GM23338 (cell line): Measurements from ENCODE around the gene YBX1. TPM values are rescaled to one million over a fixed set of nuclear protein-coding genes. Genes with fewer than 3 reads are reported as not detected.
A peak's percentile ranks its signal among the peaks of the same experiment; 100 is the strongest.

Experiments
- ATAC-seq: fragments of 200-7000 bp; cut with Tn5 transposase; 3 replicates; pipeline ENCODE4 v1.9.1; 2020
- DNase-seq: peaks from one replicate; pipeline ENCODE4 v3.0.0-alpha.2; 2015; ENCODE audit warnings: low spot score
- H2AFZ ChIP-seq: fragments of 200-600 bp; sonication (generic); 2 replicates; pipeline ENCODE4 v1.8.0; 2016; ENCODE audit warnings: antibody characterized with exemption, mild to moderate bottlenecking, moderate library complexity
- H3F3A ChIP-seq: fragments of 200-600 bp; sonication (generic); replicated peaks from 2 replicates; pipeline ENCODE4 v1.8.0; 2017; ENCODE audit warnings: antibody characterized with exemption, mixed run types, low read depth
- H3K27ac ChIP-seq: fragments of 200-600 bp; sonication (generic); 2 replicates; pipeline ENCODE4 v1.6.1; 2016; ENCODE audit warnings: low read depth
- H3K27me3 ChIP-seq: fragments of 200-600 bp; sonication (generic); 2 replicates; pipeline ENCODE4 v1.8.0; 2016; ENCODE audit warnings: mild to moderate bottlenecking, mixed run types, moderate library complexity; ENCODE audit not compliant: insufficient read depth
- H3K36me3 ChIP-seq: fragments of 200-600 bp; sonication (generic); 2 replicates; pipeline ENCODE4 v1.8.0; 2016; ENCODE audit warnings: mild to moderate bottlenecking; ENCODE audit not compliant: insufficient read depth
- H3K4me1 ChIP-seq: fragments of 200-600 bp; sonication (generic); 2 replicates; pipeline ENCODE4 v1.8.0; 2016; ENCODE audit warnings: mild to moderate bottlenecking, moderate library complexity; ENCODE audit not compliant: insufficient read depth
- H3K4me2 ChIP-seq: fragments of 200-600 bp; sonication (generic); 2 replicates; pipeline ENCODE4 v1.7.1; 2017; ENCODE audit warnings: mixed run types
- H3K4me3 ChIP-seq: fragments of 200-600 bp; sonication (generic); 2 replicates; pipeline ENCODE4 v1.6.1; 2016; ENCODE audit warnings: mixed run types
- H3K79me2 ChIP-seq: fragments of 200-600 bp; sonication (generic); replicated peaks from 2 replicates; pipeline ENCODE4 v1.8.0; 2017; ENCODE audit warnings: mild to moderate bottlenecking; ENCODE audit not compliant: insufficient read depth
- H3K9me2 ChIP-seq: fragments of 200-600 bp; sonication (generic); 2 replicates; pipeline ENCODE4 v1.8.0; 2017; ENCODE audit not compliant: insufficient read depth
- H4K20me1 ChIP-seq: fragments of 200-600 bp; sonication (generic); replicated peaks from 2 replicates; pipeline ENCODE4 v1.8.0; 2017; ENCODE audit warnings: mild to moderate bottlenecking; ENCODE audit not compliant: insufficient read depth
- H3K27ac Mint-ChIP-seq: 2 replicates; pipeline ENCODE4 v1.8.0; 2020; ENCODE audit warnings: inconsistent platforms, mild to moderate bottlenecking, moderate library complexity, mixed read lengths
- H3K27me3 Mint-ChIP-seq: 3 replicates; pipeline ENCODE4 v1.8.0; 2022; ENCODE audit warnings: low read depth, mild to moderate bottlenecking, moderate library complexity, mixed read lengths, inconsistent platforms; ENCODE audit not compliant: insufficient read depth, poor library complexity
- H3K36me3 Mint-ChIP-seq: 3 replicates; pipeline ENCODE4 v1.8.0; 2021; ENCODE audit warnings: low read depth, mild to moderate bottlenecking, inconsistent platforms, moderate library complexity, mixed read lengths
- H3K4me1 Mint-ChIP-seq: 3 replicates; pipeline ENCODE4 v1.8.0; 2020; ENCODE audit warnings: mild to moderate bottlenecking, inconsistent platforms, mixed read lengths
- H3K4me3 Mint-ChIP-seq: 3 replicates; pipeline ENCODE4 v1.8.0; 2021; ENCODE audit warnings: moderate library complexity, mild to moderate bottlenecking, inconsistent platforms, mixed read lengths
- H3K9me3 Mint-ChIP-seq: 3 replicates; pipeline ENCODE4 v1.8.0; 2020; ENCODE audit warnings: moderate library complexity, mild to moderate bottlenecking, inconsistent platforms, mixed read lengths
- CREB1 ChIP-seq: fragments of 250-450 bp; sonication (Bioruptor Pico); IDR thresholded peaks from 2 replicates; pipeline ENCODE4 v1.5.0; 2020; ENCODE audit warnings: low read depth, mild to moderate bottlenecking, moderate library complexity
- EZH2 ChIP-seq: fragments of 200-600 bp; sonication (generic); IDR thresholded peaks from one replicate; pipeline ENCODE4 v1.8.0; 2017; ENCODE audit warnings: antibody characterized with exemption, mild to moderate bottlenecking, low read depth; ENCODE audit not compliant: unreplicated experiment
- EZH2phosphoT487 ChIP-seq: fragments of 200-600 bp; sonication (generic); IDR thresholded peaks from one replicate; pipeline ENCODE4 v1.8.1; 2018; ENCODE audit warnings: antibody characterized with exemption; ENCODE audit not compliant: unreplicated experiment
- NANOG ChIP-seq: IDR thresholded peaks from 2 replicates; pipeline ENCODE4 v1.6.1; 2016; ENCODE audit warnings: antibody characterized with exemption, borderline replicate concordance
- POLR2AphosphoS5 ChIP-seq: IDR thresholded peaks from 2 replicates; pipeline ENCODE4 v1.6.1; 2016; ENCODE audit warnings: antibody characterized with exemption, low read depth
- STAT1 ChIP-seq: IDR thresholded peaks from one replicate; pipeline ENCODE4 v1.6.1; 2016; ENCODE audit warnings: antibody characterized with exemption; ENCODE audit not compliant: unreplicated experiment
- ZNF114 ChIP-seq: fragments of 250-450 bp; sonication (Bioruptor Pico); IDR thresholded peaks from 2 replicates; pipeline ENCODE4 v1.5.0; 2020; ENCODE audit warnings: mild to moderate bottlenecking, moderate library complexity
- ZNF331 ChIP-seq: fragments of 250-450 bp; sonication (Bioruptor Pico); IDR thresholded peaks from 2 replicates; pipeline ENCODE4 v1.5.0; 2020; ENCODE audit warnings: low read depth, mild to moderate bottlenecking, moderate library complexity
- polyA plus RNA-seq: library from polyadenylated mRNA; unstranded; fragments of >200 nt; fragmentation: Nextera tagmentation; extraction: Ambion mirVana; gene quantifications from 2 replicates; pipeline ENCODE4 v1.2.1, GENCODE V29; 2016
- total RNA-seq: library from RNA; depleted of rRNA; stranded (reverse); fragments of >200 nt; shearing (Covaris generic); gene quantifications from 2 replicates; pipeline ENCODE4 v1.2.3, GENCODE V29; 2014
- TF ChIP-seq, protein P1 (sequence below), 2 experiments: fragments of 200-600 bp in 1 of 2; sonication (generic) in 1 of 2; conservative IDR thresholded peaks; 2 replicates each; pipeline versions ENCODE4 v1.5.1 to v1.6.1; 2016 to 2017; ENCODE audit warnings: antibody characterized with exemption in 2 of 2, low read depth in 2 of 2, mild to moderate bottlenecking in 2 of 2, moderate library complexity in 1 of 2
- TF ChIP-seq, protein P2 (sequence below): IDR thresholded peaks from one replicate; pipeline ENCODE4 v1.6.1; 2018; ENCODE audit warnings: antibody characterized with exemption; ENCODE audit not compliant: unreplicated experiment
- TF ChIP-seq, protein P3 (sequence below): IDR thresholded peaks from 2 replicates; pipeline ENCODE4 v1.6.1; 2016; ENCODE audit warnings: antibody characterized with exemption
- TF ChIP-seq, protein P4 (sequence below): fragments of 250-450 bp; sonication (Bioruptor Pico); IDR thresholded peaks from 2 replicates; pipeline ENCODE4 v1.5.0; 2020; ENCODE audit warnings: mild to moderate bottlenecking, moderate library complexity

Gene YBX1
- total and polyA plus RNA-seq, 2 experiments from 2014 or later = 1,282 to 1,441 TPM

DNA sequence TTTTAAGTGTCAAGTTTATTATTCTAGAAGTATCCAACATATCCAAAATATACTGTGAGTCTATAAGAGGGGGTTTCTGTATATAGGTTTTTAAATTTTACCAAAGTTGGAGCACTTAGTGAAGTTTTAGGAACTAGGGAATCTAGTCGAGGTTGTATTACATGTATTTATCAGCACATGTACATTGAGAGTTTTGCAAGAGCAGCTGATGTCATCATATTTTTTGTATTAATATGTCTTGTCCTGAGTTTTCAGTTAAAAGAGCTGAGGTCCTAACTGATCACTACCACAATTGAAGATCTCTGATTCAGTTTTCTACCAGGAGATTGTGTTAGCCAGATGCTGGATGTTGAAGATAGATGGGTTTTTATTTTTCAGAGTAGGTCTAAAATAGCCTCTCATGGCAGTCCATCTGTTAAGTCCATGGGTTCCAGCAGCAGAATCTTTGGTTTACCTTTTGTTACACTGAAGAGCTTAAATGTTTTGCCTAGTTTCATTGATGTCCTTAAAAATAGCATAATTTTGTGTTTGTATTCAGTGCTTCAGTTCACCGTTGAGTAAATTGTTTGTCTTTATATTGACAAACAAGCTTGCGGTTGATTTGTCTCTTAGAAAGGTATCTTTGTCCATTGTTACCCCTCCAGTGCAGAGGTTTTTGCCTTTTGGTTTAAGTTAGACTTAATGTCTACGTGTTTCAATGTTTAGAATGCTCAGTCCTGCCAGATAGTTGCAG is 16.0 kb downstream of the YBX1 start:
- H3K36me3 ChIP-seq = peaks cover 91% of the 10 kb centered on the region
- H3K27ac Mint-ChIP-seq = no peak overlapping the region
- H3K79me2 ChIP-seq = peaks cover 100% of the 10 kb centered on the region

More for the DNA sequence above, 16.0 kb downstream of the YBX1 start:
- H3K4me1 ChIP-seq = no peaks in the 10 kb centered on the region
- peak overlapping the region; percentile 50; the same call in 1 of the 2 replicates for H3K27ac ChIP-seq
- peaks cover 17% of the 10 kb centered on the region for H3F3A ChIP-seq
- H2AFZ ChIP-seq = no peak overlapping the region
- Mint-ChIP-seq H3K4me3 (no peak overlapping the region), H3K36me3 (peaks cover 96% of the 10 kb centered on the region), H3K4me1 (no peaks in the 10 kb centered on the region), H3K9me3 (no peaks in the 10 kb centered on the region), H3K27me3 (peaks cover 4% of the 10 kb centered on the region)
- no peaks in the 10 kb centered on the region for H3K9me2 ChIP-seq
- DNase-seq = no peak
- H3K4me2 ChIP-seq = no peak overlapping the region
- H3K4me3 ChIP-seq = no peak overlapping the region
- TF ChIP-seq, protein P1, sequence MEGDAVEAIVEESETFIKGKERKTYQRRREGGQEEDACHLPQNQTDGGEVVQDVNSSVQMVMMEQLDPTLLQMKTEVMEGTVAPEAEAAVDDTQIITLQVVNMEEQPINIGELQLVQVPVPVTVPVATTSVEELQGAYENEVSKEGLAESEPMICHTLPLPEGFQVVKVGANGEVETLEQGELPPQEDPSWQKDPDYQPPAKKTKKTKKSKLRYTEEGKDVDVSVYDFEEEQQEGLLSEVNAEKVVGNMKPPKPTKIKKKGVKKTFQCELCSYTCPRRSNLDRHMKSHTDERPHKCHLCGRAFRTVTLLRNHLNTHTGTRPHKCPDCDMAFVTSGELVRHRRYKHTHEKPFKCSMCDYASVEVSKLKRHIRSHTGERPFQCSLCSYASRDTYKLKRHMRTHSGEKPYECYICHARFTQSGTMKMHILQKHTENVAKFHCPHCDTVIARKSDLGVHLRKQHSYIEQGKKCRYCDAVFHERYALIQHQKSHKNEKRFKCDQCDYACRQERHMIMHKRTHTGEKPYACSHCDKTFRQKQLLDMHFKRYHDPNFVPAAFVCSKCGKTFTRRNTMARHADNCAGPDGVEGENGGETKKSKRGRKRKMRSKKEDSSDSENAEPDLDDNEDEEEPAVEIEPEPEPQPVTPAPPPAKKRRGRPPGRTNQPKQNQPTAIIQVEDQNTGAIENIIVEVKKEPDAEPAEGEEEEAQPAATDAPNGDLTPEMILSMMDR (conservative IDR thresholded peaks at IDR 0.05; ENCODE audit: low read depth in 2 of 2) = no peak
- TF ChIP-seq CREB1 (CRISPR knock-in tag) = no peak
- TF ChIP-seq POLR2AphosphoS5 = no peak
- no peak for TF ChIP-seq ZNF114 (CRISPR knock-in tag)
- no peak for TF ChIP-seq ZNF331 (CRISPR knock-in tag)
- TF ChIP-seq, protein P2, sequence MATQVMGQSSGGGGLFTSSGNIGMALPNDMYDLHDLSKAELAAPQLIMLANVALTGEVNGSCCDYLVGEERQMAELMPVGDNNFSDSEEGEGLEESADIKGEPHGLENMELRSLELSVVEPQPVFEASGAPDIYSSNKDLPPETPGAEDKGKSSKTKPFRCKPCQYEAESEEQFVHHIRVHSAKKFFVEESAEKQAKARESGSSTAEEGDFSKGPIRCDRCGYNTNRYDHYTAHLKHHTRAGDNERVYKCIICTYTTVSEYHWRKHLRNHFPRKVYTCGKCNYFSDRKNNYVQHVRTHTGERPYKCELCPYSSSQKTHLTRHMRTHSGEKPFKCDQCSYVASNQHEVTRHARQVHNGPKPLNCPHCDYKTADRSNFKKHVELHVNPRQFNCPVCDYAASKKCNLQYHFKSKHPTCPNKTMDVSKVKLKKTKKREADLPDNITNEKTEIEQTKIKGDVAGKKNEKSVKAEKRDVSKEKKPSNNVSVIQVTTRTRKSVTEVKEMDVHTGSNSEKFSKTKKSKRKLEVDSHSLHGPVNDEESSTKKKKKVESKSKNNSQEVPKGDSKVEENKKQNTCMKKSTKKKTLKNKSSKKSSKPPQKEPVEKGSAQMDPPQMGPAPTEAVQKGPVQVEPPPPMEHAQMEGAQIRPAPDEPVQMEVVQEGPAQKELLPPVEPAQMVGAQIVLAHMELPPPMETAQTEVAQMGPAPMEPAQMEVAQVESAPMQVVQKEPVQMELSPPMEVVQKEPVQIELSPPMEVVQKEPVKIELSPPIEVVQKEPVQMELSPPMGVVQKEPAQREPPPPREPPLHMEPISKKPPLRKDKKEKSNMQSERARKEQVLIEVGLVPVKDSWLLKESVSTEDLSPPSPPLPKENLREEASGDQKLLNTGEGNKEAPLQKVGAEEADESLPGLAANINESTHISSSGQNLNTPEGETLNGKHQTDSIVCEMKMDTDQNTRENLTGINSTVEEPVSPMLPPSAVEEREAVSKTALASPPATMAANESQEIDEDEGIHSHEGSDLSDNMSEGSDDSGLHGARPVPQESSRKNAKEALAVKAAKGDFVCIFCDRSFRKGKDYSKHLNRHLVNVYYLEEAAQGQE = no peak
- TF ChIP-seq EZH2 = no peak
- no peak for TF ChIP-seq NANOG
- TF ChIP-seq, protein P3, sequence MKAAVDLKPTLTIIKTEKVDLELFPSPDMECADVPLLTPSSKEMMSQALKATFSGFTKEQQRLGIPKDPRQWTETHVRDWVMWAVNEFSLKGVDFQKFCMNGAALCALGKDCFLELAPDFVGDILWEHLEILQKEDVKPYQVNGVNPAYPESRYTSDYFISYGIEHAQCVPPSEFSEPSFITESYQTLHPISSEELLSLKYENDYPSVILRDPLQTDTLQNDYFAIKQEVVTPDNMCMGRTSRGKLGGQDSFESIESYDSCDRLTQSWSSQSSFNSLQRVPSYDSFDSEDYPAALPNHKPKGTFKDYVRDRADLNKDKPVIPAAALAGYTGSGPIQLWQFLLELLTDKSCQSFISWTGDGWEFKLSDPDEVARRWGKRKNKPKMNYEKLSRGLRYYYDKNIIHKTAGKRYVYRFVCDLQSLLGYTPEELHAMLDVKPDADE = no peak
- no peak for TF ChIP-seq STAT1
- TF ChIP-seq EZH2phosphoT487 = no peak
- TF ChIP-seq, protein P4, sequence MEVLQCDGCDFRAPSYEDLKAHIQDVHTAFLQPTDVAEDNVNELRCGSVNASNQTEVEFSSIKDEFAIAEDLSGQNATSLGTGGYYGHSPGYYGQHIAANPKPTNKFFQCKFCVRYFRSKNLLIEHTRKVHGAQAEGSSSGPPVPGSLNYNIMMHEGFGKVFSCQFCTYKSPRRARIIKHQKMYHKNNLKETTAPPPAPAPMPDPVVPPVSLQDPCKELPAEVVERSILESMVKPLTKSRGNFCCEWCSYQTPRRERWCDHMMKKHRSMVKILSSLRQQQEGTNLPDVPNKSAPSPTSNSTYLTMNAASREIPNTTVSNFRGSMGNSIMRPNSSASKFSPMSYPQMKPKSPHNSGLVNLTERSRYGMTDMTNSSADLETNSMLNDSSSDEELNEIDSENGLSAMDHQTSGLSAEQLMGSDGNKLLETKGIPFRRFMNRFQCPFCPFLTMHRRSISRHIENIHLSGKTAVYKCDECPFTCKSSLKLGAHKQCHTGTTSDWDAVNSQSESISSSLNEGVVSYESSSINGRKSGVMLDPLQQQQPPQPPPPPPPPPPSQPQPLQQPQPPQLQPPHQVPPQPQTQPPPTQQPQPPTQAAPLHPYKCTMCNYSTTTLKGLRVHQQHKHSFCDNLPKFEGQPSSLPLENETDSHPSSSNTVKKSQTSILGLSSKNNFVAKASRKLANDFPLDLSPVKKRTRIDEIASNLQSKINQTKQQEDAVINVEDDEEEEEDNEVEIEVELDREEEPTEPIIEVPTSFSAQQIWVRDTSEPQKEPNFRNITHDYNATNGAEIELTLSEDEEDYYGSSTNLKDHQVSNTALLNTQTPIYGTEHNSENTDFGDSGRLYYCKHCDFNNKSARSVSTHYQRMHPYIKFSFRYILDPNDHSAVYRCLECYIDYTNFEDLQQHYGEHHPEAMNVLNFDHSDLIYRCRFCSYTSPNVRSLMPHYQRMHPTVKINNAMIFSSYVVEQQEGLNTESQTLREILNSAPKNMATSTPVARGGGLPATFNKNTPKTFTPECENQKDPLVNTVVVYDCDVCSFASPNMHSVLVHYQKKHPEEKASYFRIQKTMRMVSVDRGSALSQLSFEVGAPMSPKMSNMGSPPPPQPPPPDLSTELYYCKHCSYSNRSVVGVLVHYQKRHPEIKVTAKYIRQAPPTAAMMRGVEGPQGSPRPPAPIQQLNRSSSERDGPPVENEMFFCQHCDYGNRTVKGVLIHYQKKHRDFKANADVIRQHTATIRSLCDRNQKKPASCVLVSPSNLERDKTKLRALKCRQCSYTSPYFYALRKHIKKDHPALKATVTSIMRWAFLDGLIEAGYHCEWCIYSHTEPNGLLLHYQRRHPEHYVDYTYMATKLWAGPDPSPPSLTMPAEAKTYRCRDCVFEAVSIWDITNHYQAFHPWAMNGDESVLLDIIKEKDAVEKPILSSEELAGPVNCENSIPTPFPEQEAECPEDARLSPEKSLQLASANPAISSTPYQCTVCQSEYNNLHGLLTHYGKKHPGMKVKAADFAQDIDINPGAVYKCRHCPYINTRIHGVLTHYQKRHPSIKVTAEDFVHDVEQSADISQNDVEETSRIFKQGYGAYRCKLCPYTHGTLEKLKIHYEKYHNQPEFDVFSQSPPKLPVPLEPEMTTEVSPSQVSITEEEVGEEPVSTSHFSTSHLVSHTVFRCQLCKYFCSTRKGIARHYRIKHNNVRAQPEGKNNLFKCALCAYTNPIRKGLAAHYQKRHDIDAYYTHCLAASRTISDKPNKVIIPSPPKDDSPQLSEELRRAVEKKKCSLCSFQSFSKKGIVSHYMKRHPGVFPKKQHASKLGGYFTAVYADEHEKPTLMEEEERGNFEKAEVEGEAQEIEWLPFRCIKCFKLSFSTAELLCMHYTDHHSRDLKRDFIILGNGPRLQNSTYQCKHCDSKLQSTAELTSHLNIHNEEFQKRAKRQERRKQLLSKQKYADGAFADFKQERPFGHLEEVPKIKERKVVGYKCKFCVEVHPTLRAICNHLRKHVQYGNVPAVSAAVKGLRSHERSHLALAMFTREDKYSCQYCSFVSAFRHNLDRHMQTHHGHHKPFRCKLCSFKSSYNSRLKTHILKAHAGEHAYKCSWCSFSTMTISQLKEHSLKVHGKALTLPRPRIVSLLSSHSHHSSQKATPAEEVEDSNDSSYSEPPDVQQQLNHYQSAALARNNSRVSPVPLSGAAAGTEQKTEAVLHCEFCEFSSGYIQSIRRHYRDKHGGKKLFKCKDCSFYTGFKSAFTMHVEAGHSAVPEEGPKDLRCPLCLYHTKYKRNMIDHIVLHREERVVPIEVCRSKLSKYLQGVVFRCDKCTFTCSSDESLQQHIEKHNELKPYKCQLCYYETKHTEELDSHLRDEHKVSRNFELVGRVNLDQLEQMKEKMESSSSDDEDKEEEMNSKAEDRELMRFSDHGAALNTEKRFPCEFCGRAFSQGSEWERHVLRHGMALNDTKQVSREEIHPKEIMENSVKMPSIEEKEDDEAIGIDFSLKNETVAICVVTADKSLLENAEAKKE (CRISPR knock-in tag) = no peak
- H4K20me1 ChIP-seq = peaks cover 74% of the 10 kb centered on the region
- H3K27me3 ChIP-seq = no peaks in the 10 kb centered on the region
- no peak for ATAC-seq
